Retinal pigment epithelial cell (primary cell): Measurements from ENCODE around the gene IDI1.

Source experiments
- DNase-seq: peaks from one replicate; pipeline ENCODE4 v3.0.0-alpha.2; 2010; ENCODE audit warnings: low read depth
- H3K4me3 ChIP-seq: 2 replicates; pipeline ENCODE4 v1.5.1; 2011; ENCODE audit warnings: mild to moderate bottlenecking, low read length, control low read depth, moderate library complexity
- CTCF ChIP-seq: conservative IDR thresholded peaks from 2 replicates; pipeline ENCODE4 v1.5.1; 2011; ENCODE audit warnings: low read depth, low read length, control low read depth, inconsistent platforms

IDI1 gene

GRCh38 chr10:1090696-1091095, 41.8 kb upstream of the IDI1 start:
- H3K4me3 ChIP-seq: no peak overlapping the region
- DNase-seq: no peak
- TF ChIP-seq CTCF: no peak

DNA sequence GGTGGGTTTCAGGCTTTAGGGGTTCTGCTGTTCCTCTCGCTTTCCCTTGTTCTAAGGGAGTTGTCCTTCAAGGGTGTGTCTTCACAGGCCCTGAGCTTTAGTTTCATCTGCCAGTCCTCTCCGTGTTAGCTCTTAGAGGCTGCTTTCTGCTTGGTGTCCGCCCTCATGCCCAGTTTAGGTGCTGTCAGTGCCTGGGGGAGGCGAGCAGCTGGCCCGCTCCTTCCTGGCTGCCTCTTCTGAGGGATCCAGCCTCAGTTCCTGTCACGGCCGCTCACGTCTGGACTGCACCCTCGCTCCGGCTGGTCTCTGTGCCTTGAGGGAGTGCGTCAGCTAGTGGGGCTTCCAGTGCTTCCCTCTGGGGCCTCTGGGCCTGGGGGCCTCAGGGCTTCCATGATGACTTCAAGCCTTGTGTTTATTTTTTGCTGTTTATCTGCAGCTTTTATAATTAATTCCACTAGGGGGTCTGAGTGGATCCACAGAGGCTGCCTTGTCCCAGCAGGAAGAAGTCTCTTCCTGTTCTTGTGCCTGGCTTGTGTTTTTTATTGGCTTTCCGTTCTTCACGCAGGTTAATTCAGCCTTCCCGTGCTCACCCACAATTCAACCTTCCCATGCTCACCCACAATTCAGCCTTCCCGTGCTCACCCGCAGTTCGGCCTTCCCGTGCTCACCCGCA, 40.2 kb upstream of the IDI1 start:
- no peak for DNase-seq
- no peak overlapping the region for H3K4me3 ChIP-seq
- no peak for TF ChIP-seq CTCF

DNA sequence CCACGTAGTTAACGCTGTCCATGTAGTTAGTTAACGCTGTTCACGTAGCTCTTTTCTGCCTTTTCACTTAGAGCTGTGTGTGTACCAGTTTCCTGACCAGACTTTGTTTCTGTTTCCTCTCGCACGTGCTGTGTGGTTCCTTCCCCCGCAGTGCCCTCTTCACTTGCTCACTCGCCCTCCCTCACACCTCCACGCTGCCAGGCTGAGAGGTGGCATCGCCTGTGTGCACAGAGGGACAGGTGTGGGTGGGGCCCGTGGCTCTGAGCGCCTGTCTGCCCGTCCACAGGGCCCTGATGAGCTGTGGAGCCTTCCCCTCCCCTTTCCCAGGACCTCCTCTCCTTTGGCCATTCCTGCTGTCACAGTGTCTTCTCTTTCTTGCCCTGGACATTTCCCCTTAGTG, 37.9 kb upstream of the IDI1 start:
- TF ChIP-seq CTCF: no peak
- no peak for DNase-seq

DNA sequence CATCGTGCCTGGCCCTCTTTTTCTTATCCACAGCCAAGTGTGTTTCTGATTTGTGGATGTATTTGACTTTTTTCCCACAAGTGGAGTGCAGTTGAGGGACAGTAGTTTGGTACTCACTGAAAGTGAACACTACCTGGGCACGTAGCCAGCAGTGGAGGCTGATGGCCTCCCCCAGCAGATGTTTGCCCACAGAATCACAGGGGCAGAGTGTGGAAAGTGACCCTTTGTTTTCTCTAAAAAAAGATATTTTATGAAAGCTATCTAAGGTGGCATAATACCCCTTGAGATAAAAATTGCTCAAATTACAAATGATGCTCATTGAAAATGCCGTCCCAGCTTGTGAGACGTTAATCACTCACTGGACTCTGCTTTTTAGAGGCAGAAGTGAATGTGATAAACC, 36.3 kb upstream of the IDI1 start:
- no peak for TF ChIP-seq CTCF
- no peak overlapping the region for H3K4me3 ChIP-seq
- DNase-seq: no peak

More for the DNA sequence above, 37.9 kb upstream of the IDI1 start:
- no peak overlapping the region for H3K4me3 ChIP-seq

- H3K4me3 ChIP-seq: no peak overlapping the region
- DNase-seq: no peak
- TF ChIP-seq CTCF: no peak
These were observed 35.4 kb upstream of the IDI1 start for GRCh38 chr10:1084011-1084950.

DNA sequence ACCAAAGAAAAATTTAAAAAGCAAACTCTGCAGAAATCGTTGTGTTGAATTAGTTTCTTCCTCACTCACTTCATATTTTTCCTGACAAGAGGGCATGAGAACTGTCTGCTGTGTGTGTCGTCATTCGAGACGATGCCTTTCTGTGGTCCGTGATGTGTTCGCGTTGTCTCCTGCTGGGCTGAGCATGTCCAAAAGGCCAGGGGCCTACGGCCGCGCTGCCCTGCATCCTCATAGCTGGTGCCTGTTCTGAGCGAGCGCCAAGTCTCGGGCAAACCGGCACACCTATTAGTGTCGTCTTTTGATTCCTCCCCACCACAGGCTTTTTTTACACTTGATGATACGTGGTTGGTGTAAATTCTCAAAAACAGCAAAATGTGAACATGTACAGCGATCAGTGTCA, 34.7 kb upstream of the IDI1 start:
- no peak overlapping the region for H3K4me3 ChIP-seq
- no peak for TF ChIP-seq CTCF
- DNase-seq: no peak
